ENCODE results near the gene LGALS7. TPM values are rescaled to one million over a fixed set of nuclear protein-coding genes. Genes with fewer than 3 reads are reported as not detected.
A peak's percentile ranks its signal among the peaks of the same experiment; 100 is the strongest.
"Not testable (repeated sequence)": the region's sequence is repeated elsewhere in the genome, so short reads cannot be mapped to it uniquely, and the experiment has no call there.

The LGALS7 gene
- total RNA-seq, 1 donor from 2014 or later = 269 TPM

GRCh38 chr19:38769635-38770211 is 3.6 kb downstream of the LGALS7 start:
- peak overlapping the region; percentile 36 to 45 for H3K4me3 ChIP-seq
- peak overlapping the region; percentile 85 for H3K27ac ChIP-seq

DNA sequence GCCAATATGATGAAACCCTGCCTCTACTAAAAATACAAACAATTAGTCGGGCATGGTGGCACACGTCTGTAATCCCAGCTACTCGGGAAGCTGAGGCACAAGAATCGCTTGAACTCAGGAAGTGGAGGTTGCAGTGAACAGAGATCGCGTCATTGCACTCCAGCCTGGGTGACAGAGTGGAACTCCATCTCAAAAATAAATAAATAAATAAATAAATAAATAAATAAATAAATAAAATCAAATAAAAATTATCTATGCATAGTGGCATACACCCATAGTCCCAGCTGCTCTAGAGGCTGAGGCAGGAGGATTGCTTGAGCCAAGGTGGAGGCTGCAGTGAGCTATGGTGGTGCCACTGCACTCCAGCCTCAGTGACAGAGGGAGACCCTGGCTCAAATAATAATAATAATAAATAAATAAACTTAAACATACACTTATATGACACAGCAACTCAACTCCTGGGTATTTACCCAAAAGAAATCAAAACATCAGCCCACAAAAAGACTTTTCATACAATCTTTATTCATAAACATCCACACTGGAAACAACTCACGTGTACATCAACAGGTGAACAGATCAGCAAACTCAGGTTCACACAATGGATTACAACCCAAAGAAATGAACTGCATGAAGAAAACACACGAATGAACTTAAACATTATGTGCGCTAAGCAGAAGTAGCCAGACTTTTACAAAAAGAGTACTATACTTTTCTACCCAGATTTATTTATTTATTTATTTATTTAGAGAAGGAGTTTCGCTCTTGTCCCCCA is 6.9 kb downstream of the LGALS7 start:
- Histone ChIP-seq H3K27me3 (no peaks in the 10 kb centered on the region), H3K4me3 (no peak overlapping the region), H3K9me3 (no peaks in the 10 kb centered on the region), H3K36me3 (no peaks in the 10 kb centered on the region), H3K4me1 (peaks cover 11% of the 10 kb centered on the region), H3K27ac (no peak overlapping the region)
- no peak for DNase-seq (ENCODE audit: extremely low spot score in 2 of 2)
- TF ChIP-seq POLR2AphosphoS5 (IDR thresholded peaks at IDR 0.05; ENCODE audit: insufficient read depth in 1 of 2, low read depth in 1 of 2) (no peak), POLR2A (IDR thresholded peaks at IDR 0.05) (no peak)
- intact Hi-C loops (cut with DNase I) = no loop called here

More at GRCh38 chr19:38769635-38770211, 3.6 kb downstream of the LGALS7 start:
- no peak for DNase-seq (ENCODE audit: extremely low spot score in 2 of 2)
- TF ChIP-seq POLR2A (IDR thresholded peaks at IDR 0.05) (peak in 1 of 2 donors; percentile 6), POLR2AphosphoS5 (IDR thresholded peaks at IDR 0.05; ENCODE audit: insufficient read depth in 1 of 2, low read depth in 1 of 2) (peak; percentile 83 to 93), CTCF (IDR thresholded peaks at IDR 0.05) (peak; percentile 70 to 89 (median 81))
- Histone ChIP-seq H3K36me3 (no peaks in the 10 kb centered on the region), H3K27me3 (no peaks in the 10 kb centered on the region), H3K9me3 (no peaks in the 10 kb centered on the region), H3K4me1 (peaks cover 16% of the 10 kb centered on the region)
- intact Hi-C loops (cut with DNase I) = no loop called here

DNA sequence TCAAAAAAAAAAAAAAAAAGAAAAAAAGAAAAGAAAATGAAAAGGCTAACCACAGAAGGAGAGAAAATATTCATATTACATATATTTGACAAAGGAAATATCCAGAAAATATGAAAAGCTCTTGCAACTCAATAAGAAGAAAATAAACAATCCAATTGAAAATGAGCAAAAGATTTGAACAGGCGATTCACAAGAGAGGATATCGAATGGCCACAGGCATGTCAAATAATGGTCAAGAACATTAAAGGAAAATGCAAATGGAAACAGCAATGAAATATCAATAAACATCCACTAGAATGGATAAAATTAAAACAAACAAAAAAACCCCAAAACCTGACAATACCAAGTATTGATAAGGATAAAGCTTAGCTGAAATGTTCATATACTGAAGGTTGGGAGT is 8.1 kb downstream of the LGALS7 start:
- Histone ChIP-seq H3K36me3 (no peaks in the 10 kb centered on the region), H3K27me3 (no peaks in the 10 kb centered on the region), H3K4me3 (no peak overlapping the region), H3K4me1 (peaks cover 11% of the 10 kb centered on the region), H3K9me3 (no peaks in the 10 kb centered on the region), H3K27ac (no peak overlapping the region)
- no peak for TF ChIP-seq CTCF (IDR thresholded peaks at IDR 0.05)
- no peak for TF ChIP-seq POLR2AphosphoS5 (IDR thresholded peaks at IDR 0.05; ENCODE audit: insufficient read depth in 1 of 2, low read depth in 1 of 2)
- TF ChIP-seq POLR2A (IDR thresholded peaks at IDR 0.05) = no peak
- intact Hi-C loops (cut with DNase I) = no loop called here
- DNase-seq (ENCODE audit: extremely low spot score in 2 of 2) = no peak

DNA sequence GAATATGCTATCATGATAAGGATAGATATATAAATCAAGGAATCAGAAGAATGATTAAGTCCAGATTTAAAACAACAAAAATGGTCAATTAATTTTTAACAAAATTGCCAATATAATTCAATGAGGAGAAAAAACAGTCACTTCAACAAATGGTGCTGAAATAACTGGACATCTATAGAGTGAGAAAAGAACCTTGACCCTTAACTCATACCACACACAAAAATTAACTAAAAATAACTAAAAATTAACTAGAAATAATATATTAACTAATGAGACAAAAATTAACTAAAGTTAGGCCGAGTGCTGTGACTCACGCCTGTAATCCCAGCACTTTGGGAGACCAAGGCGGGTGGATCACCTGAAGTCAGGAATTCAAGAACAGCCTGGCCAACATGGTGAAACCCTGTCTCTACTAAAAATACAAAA is 9.5 kb downstream of the LGALS7 start:
- H3K4me1 ChIP-seq = no peaks in the 10 kb centered on the region
- DNase-seq (ENCODE audit: extremely low spot score in 2 of 2) = no peak
- no peaks in the 10 kb centered on the region for H3K36me3 ChIP-seq
- no peaks in the 10 kb centered on the region for H3K9me3 ChIP-seq
- no peak overlapping the region for H3K27ac ChIP-seq
- no peaks in the 10 kb centered on the region for H3K27me3 ChIP-seq
- no peak for TF ChIP-seq POLR2AphosphoS5 (IDR thresholded peaks at IDR 0.05; ENCODE audit: insufficient read depth in 1 of 2, low read depth in 1 of 2)
- TF ChIP-seq CTCF (IDR thresholded peaks at IDR 0.05) = no peak
- H3K4me3 ChIP-seq = no peak overlapping the region
- intact Hi-C loops (cut with DNase I) = no loop called here

GRCh38 chr19:38761884-38762389 is 11.4 kb downstream of the LGALS7 start:
- intact Hi-C loops (cut with DNase I); H3K4me3 ChIP-seq; H3K27me3 ChIP-seq; H3K9me3 ChIP-seq; H3K36me3 ChIP-seq; DNase-seq (ENCODE audit: extremely low spot score in 2 of 2); H3K27ac ChIP-seq; H3K4me1 ChIP-seq: not testable (repeated sequence)

DNA sequence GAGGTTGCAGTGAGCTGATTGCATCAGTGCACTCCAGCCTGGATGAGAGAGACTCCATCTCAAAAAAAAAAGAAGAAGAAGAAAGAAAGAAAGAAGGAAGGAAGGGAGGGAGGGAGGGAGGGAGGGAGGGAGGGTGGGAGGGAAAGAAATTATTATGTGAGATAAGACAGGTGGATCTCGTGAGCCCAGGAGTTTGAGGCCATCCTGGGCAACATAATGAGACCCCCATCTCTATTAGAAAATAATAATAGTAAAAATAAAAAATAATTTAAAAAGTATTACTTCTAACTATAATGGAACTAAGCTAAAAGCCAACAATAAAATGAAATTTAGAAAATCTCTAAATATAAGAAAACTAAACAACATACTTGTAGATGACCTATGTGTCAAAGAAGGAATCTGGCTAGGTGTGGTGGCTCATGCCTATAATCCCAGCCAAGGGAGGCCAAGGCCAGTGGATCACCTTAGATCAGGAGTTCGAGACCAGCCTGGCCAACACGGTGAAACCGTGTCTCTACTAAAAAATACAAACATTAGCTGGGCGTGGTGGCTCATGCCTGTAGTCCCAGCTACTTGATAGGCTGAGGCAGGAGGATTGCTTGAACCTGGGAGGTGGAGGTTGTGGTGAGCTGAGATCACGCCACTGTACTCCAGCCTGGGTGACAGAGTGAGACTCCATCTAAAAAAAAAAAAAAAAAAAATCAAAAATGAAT is 12.4 kb downstream of the LGALS7 start:
- H3K9me3 ChIP-seq; H3K27ac ChIP-seq; H3K27me3 ChIP-seq; H3K4me3 ChIP-seq; H3K36me3 ChIP-seq; H3K4me1 ChIP-seq; DNase-seq (ENCODE audit: extremely low spot score in 2 of 2); intact Hi-C loops (cut with DNase I): not testable (repeated sequence)

All from vagina (tissue), 2 donors.